AG08395 (cell line): ENCODE measurements around the gene NTM.

Experiments
- DNase-seq: peaks from one replicate; pipeline ENCODE4 v3.0.0; 2012; ENCODE audit warnings: mixed read lengths, low spot score

Gene NTM

DNA sequence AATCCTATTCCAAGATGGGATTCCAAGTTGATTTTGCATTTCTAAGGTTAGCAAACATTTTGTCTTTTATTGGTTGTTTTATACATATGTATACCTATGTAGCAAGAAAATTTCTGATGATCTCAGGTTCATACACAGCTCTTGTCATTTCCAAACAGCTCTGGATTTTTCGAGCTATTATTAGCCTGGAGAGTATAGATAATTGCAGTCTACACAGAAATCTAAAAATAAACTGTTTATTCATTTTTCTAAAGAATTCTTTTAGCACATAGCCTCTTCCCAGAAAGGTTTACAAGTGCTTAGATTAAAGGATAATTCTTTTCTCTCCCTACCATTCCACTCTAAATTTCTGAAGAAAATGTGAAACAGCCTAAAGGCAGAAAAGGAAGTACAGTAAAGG is 705.0 kb downstream of the NTM start:
- DNase-seq, result no peak

DNA sequence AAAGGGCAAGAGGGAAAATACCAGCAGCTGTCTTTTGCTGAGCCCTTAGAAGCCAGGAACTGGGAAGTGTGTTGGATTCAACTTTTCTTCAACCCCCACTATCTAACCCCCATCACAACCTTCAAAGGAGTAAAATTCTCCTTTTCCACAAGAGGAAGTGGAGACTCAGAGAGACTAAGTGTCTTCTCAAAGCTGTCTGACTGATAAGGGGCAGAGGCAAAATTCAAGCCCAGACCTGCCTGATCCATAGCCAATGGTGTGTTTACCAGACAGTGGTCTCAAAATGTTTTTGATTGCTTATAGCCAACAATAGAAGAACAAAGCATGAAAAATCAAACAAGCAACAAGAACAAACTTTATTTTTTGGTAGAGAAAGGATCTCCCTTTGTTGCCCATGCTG is 707.0 kb downstream of the NTM start:
- DNase-seq, result no peak

DNA sequence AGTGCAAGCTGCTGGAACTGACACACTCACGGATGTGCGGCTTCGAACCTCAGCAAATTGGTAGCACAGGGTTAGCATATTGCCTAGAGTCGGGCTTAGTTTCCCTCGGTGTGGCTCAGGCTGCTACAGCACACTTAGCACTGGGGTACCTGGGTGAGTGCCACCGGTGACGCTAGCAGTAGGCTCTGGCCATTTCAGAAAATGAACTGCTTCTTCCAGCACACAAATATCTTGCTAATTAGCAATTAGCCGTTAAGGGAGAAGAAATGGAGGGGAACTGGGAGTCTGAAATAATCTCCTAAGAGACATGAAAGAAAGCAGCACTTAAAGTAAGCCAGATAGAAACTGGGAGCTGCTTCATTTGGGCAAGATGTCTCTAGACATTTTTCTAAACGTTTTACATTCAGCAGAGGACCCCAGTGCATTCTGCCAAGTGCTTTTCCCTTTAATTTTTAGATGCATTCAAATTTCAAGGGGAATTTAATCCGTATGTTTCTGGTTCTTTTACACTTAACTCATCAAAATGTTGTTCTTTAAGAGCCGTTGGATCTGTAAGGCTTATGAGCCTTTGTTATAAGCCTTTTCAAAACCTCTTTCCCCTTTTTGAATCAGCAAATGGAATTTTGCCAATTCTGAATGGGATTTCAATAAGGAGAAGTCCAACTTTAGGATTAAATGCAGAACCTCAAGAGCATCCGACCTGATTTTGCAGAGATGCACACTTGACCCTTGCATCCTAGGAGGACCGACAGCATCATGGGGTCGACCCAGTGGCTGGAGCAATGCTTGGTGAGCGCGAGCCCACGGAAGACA is 708.1 kb downstream of the NTM start:
- DNase-seq, result no peak

DNA sequence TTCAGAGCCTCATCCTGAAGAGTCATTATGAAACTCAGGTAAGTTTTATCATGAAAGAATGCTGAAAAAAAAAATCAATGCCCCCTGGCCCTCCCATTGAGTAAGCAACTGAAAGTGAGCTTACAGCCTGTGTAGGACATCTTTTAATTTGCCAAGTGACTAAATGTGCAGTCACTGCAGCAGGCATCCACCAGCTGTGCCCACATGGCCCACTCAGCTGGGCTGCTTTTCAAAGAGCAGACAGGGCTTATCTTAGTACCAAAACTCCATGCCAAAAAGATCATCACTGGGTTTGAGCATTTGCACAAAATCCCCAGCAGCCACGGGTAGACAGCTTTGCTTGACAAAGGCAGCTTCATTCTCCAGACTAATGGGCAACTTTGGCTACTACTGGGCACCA is 709.7 kb downstream of the NTM start:
- DNase-seq, result no peak

DNA sequence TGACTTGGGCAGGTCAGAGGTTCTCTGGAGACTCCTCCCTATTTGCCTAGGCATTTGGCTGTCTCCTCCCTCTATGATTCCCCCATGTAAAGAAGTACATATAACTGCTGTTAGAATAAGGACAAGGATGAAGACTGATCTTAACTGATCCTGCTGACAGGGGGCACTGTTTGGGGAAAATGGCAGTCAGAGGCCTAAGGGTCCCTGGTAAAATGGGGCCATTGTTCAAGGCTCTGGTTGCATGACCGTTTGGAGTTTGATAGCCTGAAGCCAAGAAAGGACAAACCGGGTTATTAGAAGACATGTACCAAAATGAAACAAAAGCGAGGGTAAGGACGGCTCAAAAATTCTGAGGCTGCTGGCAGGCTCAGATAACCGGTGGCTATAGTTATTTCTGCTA is 712.2 kb downstream of the NTM start:
- no peak for DNase-seq

DNA sequence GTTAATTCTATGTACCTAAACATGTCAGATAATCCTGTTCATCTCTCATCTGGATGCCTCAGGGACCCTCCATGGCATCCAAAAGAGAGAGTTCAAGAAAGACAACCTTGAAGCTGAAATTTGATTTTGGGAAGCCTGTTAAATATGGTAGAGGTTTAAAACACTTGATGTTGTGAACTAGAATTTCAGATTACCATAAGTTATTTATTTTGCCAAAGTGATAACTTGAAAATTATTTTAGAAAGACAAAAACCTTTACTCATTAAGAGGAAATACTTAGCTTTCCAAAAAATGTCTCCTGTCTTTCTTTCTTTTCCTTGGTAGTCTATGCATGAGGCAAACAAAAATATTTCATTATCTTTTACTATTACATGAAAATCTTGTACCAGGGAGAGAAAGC is 714.0 kb downstream of the NTM start:
- DNase-seq, result no peak

DNA sequence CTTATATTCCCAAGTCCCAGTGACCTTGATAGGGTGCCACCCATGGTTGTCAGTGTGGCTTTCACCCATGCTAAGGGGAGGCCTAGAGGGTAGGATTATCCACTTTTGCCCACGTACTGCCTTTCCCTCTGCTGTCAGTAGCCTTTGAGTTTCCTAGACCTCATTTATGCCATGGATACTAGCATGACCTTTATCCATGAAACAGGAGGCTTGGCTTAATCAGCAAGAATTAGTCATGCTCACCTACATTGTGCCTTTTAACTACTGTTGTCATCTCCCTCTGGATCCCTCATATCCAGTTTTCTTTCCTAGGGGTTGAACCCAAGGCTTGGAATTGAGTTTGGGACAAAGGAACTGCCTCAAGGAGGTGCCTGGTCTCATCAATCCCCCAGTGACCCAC is 716.7 kb downstream of the NTM start:
- DNase-seq, result no peak

DNA sequence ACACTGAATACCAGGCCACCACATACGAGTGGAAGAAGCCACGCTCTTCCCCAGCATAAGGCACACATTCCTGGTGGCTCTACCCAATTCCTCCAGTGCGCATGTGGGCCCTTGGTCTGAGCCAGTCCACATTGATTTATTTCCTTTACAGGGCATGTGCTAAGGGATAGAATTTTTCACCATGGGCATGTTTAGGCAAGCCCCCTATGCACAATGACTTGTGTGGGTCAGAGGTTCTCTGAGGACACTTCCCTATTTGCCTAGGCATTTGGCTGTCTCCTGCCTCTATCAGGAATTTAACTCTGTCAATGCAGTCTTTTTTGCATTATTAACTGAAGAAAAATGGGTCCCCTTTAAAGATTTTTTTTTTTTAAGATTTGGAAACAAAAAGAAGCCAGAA is 718.1 kb downstream of the NTM start:
- no peak for DNase-seq

DNA sequence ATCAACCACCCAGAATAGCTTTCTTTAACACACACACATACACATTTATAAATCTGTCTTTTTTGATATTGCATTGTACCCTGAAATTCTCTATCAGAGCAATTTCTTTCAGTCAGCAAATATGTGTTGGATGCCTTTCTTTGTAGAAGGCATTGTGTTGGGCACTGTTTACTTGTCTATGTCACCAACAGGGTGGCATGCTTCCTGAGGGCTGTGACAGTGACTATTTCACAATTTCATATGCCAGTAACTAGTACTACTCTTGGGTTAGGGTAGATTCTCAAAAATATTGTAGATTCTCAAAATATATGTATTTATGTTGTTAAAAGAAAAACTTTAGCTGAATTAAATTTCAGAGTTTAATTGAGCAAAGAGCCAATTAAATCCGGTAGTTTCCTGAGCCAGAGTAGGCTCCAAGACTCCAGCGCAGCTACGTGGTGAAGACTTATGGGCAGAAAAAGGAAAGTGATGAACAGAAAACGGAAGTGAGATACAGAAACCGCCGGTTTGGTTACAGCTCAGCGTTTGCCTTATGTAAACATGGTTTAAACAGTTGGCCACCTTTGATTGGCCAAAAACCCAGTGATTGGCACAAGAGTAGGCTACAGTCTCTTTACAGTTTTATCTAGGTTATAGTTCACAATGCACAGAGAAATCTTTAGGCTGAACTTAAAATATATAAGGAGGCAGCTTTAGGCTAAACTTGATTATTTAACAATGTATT is 723.3 kb downstream of the NTM start:
- DNase-seq, result no peak

DNA sequence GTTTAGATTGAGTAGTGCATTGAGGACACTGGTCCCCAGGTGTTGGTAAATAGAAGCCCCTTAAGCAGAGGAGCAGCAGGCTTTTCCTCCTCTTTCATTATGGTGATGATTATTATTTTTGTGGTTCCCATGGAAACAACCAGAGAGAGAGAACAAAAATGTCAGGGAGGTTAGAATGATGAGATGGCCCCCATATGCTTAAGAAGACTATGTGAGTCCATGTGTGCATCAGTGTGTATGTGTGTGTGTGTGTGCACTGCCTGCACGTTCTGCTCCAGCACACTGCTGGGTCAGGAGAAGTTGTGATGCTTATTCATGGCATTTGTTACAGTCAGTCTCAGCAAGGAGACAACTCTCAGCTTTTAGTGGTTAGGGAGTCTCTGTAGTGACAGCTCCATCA is 724.2 kb downstream of the NTM start:
- peak; percentile 12 for DNase-seq

DNA sequence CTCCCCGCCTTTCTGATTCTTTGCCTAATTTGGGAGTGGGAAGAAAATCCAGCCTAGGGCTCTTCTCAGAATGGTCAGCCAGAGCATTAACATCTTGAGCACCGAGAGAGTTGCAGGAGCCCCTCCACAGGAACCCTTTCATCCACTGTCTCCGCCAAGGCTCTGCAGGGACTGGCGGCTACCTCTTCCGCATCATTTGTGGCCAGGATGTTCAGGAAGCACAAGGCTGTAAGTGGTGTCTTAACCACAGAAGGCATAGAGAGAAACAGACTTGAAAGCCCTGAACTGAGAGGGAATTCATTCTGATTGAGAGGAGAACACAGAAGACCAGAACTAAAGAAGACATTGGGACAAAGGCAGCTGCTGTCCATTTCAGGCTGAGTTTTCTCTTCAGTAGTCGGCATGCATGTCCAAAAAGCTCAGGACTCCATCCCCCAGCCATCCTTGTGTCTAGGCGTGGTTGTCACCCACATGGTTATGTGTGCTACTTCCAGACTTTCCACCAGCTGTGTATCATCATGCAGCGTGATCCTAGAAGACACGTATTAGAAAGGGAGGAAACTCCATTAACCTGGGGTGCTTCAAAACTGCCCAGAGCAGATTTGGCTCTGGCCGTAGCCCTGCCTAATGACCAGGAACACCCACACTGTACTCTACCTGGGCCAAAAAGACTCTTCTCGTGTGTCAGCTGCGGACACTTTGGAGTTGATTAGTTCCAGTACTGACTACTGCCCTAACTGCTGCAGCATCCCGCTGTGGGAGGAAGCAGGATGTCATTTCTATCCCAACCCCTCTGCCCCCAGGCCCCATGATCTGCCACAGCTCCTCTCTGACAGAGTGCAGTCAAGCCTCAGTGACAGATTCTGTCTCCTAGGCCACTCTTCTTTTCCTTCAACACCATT is 725.1 kb downstream of the NTM start:
- peak; percentile 57 for DNase-seq

DNA sequence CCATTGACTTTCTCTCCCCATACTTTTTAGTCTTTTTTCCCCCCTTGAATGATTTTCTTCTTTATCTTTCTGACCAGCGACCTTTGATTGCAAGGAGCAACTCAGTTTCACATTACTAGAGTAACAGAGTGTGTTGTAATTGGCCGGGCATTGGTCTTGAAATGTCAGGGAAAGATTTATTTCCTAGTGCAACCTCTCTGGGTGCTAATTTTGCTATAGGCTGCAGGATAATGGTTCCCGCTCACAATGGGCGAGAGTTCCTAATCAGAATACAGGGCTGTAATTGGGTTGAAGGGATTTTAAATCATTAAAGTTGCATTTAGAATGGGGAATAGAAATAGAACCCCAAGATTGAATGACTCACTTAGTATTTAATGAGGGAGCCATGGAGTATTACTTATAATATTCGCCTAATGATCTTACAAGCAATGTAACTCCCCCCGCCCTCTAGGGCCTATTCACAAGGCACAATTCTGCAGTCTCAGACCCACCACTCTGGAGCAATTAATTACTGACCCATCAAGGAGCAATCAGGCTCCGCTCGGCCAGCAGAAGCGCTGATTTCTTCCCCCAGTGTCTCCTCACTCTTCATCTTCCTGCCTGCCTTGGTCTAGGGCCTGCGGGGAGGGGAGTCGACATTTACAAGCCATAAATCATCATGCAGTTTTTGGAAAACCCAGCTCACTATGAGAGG is 725.9 kb downstream of the NTM start:
- no peak for DNase-seq

DNA sequence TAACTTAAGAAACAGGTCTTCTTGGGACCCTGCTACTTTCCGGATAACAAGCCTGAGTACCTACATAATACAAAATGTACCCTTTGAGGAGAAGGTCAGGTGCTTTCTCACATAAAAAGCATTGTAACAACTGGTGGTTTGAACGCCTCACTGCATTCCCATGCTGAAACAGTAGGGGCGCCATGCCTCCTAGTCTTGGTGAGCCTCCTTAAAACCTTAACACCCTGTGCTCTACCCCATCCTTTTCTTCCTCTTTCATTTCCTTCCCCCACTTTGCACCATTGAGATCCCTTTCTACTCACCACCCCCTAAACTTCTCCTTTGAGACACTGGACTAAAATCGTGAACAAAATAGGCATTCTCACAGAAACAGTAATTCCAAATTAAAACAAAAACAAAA is 729.3 kb downstream of the NTM start:
- DNase-seq, result no peak

DNA sequence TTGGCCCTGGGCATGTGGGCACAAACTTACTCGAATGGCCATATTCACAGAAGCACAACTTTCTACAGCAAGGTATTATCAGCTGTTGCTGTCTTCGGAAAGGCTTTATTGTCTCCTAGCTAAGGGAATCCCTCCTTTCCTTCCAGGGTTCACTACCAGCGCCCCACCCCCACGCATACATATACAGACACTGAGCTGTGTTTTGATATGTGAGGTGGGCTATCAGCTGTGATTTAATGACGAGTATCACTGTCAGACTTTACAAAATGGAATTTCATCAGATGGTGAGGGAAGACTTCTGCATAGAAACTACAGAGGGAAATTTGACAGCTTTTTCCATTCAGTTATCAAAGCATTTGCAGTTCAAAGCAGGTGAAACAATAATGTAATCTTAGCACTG is 730.2 kb downstream of the NTM start:
- DNase-seq, result no peak

DNA sequence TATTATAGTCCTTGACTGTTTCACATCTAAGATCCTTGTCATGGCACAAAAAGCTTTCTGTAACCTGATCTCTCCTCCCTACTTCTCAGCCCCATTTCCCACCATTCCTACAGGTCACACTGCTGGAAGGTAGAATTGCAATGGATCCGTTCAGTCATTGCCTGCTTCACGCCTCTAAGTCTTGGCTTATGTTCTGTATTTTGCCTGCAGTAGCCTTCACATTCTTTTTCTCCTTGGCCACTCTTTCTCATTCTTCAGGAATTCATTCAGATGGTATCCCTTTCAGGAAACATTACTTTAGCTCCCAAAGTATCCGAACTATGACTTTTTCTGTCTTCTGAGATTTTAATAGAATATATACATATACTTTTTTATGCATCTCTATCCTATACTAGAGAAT is 731.5 kb downstream of the NTM start:
- peak; percentile 46 for DNase-seq

DNA sequence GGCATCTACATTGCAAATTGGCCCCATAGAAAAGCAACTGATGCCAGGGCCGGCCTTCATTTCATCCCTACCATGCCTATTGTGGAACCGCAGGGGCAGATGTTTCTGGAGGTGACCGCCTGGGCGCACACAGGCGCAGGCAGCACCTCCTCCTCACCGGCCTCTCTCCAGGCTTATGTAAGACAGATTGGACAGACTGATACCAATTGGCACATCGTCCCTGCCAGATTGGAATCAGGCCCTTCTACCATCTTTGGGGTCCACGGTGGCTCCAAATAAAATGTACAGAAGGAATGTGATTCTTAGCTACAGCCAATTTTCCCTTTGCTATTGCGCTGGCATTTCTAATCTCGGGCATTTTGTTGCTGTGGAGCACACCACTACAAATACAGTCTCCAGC is 732.6 kb downstream of the NTM start:
- no peak for DNase-seq

DNA sequence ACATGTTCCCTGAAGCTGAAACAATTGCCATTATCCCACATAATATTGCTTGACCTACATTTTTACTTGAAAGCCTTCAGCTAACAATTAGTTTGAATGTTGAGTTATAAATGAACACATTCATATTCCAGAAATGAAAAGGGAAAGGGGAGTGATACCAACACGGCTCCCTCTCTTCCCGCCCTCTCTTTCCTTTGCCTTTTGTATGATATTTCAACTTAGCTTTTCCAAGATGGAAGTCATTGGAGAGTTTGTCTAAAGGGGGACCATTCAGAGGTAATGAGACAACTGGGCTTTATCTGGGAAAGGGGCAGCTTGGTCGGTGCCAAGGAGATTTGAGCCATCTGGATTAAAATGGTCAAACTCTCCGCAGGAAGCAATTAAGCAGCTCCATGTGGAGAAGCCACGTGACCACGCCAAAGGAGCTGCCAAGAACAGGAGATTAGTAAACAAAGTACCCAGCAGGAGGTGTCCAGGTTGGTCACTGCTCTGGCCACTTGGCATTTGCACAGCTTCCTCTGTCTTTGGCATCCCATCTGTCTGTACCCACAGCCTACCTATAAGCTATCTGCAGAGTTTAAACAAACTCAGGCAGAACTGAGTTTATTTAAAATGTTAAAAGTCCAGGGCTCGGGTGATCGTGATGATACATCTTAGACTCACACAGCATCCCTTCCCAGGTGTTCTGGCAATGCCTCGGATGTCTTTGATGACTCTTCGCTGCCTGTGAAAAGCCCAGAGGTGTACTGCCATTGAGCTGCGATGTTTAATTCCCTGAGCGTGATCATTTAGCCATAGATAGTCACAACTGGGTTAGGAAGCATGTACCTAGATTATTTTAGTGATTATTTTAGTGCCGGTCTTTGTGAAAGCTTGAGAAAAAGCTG is 735.9 kb downstream of the NTM start:
- no peak for DNase-seq

DNA sequence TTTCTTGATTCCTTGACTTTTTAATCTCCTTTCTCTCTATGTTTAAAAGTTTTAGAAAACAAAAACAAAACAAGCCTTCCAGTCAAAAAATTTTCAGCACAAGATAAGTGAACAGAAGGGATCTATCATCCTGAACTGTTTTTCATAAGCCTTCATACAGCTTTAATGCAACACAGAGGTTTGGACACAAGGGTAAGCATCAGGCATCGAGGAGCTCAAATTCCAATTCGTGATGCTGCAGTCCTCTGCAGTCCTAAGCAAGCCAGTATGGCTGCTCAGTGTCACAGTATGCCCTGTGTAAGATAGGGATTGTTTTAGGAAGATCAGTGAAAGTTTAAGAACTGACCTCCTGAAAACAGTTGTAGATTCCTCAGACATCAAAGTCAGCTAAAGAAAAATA is 740.9 kb downstream of the NTM start:
- peak; percentile 13 for DNase-seq

DNA sequence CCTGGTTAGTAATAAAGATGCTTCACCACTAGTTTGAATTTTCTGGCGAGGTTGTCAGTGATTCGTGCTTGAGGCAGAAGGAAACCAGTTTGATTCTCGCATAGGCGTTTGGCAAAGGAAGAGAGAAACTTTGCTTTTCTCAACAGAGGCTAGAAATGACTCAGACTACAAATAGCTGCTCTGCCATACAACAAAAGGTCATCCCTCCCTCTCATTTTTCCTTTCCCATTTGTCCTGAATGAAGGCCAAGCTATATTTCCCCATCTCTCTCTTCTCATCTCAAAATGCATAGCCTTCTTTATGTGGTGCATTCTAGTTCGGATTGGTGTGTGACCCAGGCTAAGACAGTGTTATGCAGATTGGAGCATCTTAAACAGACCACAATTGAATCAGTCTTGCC is 741.4 kb downstream of the NTM start:
- peak; percentile 92 for DNase-seq

DNA sequence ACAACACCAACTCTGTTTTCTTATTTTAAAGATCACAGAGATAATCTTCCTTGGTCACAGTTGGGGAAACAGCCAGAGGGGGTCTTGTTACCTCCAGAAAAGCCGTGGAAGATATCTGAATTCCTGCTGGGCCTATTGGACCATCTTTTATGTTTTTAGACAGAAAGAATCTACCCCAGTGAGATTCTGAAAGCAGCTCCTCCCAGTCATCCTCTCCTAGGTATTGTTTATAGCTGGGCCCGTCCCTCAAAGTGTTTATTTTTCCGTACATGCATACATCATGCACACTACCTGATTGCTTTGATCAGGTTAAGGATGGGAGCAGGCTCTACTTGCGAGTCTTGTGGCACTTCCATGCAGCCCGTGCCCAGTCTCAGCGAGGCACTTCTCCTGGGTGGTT is 742.4 kb downstream of the NTM start:
- no peak for DNase-seq

DNA sequence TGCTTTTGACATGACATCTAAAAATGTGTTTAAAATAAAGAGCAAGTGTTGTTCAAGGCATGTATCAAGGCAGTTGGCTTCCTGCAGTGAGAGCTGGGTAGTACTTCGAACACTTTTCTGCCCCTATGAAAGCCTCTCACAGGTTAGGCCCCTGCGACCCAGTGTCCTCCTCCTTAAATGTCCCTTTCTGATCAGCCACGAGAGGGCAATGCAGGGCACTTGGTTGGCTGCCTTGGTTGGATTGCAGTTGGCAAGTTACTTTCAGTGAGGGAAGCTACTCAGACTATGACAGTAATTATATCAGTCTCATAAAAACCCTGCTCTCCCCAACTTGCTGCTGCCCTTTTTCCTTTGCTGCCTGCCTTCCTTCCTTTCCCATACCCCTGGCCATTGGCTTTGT is 743.8 kb downstream of the NTM start:
- peak; percentile 35 for DNase-seq
